NCI-H1417 treated with DMSO at 0.1 percent for 48 hours (cell line): ENCODE data around the gene SHISAL1.

Experiments
- DNase-seq: peaks from one replicate; lab custom pipeline; 2025; lab: John Stamatoyannopoulos, UW

The SHISAL1 gene

GRCh38 chr22:44278243-44279068 is 34.3 kb downstream of the SHISAL1 start:
- DNase-seq: no peak

- DNase-seq: no peak
Measured at GRCh38 chr22:44277386-44278135, 35.2 kb downstream of the SHISAL1 start.

- no peak for DNase-seq
Measured at GRCh38 chr22:44276706-44277356, 35.9 kb downstream of the SHISAL1 start.

- DNase-seq: no peak
Measured at GRCh38 chr22:44276041-44276440, 36.7 kb downstream of the SHISAL1 start.

DNA sequence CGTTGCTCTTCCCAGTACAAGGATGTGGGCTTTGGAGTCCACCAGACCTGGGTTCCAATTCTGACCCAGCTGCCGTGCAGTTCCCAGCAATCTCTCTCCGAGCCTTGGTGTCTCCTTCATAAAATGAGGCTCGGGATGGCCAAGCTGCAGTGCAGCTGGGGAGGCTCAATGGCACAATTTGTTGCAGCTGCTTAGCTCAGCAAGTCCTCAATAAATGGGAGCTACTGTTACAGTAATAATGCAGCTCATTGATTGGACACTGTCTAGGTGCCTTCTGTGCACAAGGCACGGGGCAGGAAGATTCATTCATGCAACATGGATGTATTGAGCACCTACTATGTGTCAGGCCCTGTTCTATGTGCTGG is 37.1 kb downstream of the SHISAL1 start:
- no peak for DNase-seq

DNA sequence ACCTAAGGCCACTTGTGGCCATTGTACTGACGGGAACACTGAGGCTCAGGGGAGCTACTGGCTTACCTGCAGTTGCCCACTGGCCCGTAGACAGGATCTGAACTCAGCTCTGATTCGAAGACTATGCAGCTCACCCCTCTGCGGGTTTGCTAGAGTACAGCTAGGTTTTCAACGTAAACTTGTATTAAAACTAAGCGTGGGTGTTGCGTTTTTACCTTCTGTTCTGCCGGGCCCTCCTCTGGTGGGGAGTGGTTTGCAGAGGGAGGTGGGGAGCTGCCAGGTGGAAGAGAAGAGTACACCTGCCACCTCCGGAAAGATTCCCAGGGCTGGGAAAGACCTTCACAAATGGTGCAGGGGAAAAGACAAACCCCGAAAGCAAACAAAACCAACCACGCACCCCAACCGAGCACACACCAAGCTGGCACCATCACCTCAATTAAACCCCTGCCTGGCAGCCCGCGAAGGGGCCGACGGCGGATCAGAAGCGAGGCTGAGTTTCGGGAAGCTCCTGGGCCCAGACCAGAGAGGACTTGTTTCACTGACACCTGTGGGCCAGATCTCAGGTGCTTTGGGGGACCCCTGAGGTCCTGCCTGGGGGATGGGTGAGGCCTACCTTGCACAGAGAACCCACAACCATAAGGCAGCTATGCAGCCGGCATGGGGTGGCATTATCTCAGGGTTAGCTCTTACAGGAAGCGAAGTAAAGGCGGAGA is 37.7 kb downstream of the SHISAL1 start:
- DNase-seq: no peak

- DNase-seq: no peak
Measured at GRCh38 chr22:44273175-44273574, 39.6 kb downstream of the SHISAL1 start.

DNA sequence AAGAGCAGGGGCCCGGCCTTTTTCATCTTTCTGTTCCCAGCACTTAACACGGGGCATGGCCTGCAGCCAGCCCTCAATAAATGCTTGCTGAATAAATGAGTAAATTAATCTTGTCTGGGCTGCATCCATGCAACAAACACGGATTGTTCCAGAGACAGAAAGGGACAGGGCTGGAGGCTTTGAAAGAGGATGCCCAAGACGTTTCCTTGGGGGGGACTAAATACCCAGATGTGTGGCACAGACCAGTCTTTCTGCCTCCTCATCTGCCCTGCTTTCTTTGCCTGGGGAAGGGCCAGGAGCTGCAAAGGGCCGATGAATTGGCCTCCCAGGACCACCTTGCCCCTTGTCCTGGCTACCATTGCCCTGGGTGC is 40.4 kb downstream of the SHISAL1 start:
- DNase-seq: no peak

- DNase-seq: no peak
Measured at GRCh38 chr22:44271732-44272400, 40.9 kb downstream of the SHISAL1 start.

DNA sequence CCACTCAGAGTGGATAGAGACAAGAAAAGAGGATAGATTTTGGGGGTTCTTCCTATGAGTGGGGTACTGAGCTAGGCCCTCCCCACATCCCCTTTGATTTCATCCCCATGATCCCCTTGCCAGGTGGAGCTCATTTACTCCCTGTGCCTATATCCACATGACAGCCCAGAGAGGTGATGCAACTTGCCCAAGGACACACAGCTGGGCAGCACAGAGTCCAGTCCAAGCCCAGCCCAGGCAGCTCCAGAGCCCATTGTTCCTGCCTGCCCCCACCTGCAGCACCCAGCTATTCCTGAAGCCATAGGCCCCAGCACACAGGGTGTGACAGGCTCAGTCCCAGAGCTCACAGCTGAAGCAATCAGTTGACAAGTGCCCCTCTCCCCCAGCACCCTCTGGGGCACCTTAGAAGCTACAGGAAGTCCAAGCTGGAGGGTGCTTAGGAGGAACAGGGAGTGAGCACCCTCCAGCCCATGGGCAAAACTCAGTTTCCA is 41.7 kb downstream of the SHISAL1 start:
- no peak for DNase-seq

GRCh38 chr22:44270556-44270880 is 42.2 kb downstream of the SHISAL1 start:
- DNase-seq: no peak

- no peak for DNase-seq
Measured at GRCh38 chr22:44269757-44270555, 42.8 kb downstream of the SHISAL1 start.

DNA sequence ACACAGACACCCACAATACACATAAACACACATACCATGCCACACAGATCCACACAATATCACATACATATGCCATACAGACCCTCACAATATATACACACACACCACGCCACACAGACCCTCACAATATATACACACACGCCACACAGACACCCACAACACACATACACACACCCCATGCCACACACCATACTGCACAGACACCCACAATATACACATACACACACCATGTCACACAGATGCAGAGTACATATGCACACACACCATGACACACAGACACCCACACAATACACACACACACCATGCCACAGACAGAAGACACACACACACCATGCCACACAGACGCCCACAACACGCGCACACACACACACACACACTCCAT is 43.6 kb downstream of the SHISAL1 start:
- DNase-seq: no peak

- no peak for DNase-seq
Measured at GRCh38 chr22:44268431-44269116, 44.2 kb downstream of the SHISAL1 start.

DNA sequence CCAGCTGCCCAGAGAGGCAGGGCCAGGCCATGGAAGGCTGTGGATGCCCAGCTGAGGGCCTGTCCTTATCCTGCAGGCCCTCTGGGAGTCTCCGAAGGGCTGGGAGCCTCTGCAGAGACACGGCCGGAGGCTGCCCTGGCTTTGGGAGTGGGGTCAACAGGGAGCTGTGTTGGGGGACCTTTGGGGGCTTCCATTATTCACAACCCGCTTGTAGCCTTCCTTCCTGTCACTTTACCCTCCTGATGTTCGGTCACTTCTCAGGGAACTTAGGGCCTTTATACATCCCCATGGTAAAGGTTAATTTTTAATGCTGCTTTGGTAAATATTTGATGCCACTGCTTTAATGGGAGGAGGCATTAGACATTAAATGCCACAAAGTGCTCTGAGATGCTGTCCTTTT is 44.9 kb downstream of the SHISAL1 start:
- no peak for DNase-seq

DNA sequence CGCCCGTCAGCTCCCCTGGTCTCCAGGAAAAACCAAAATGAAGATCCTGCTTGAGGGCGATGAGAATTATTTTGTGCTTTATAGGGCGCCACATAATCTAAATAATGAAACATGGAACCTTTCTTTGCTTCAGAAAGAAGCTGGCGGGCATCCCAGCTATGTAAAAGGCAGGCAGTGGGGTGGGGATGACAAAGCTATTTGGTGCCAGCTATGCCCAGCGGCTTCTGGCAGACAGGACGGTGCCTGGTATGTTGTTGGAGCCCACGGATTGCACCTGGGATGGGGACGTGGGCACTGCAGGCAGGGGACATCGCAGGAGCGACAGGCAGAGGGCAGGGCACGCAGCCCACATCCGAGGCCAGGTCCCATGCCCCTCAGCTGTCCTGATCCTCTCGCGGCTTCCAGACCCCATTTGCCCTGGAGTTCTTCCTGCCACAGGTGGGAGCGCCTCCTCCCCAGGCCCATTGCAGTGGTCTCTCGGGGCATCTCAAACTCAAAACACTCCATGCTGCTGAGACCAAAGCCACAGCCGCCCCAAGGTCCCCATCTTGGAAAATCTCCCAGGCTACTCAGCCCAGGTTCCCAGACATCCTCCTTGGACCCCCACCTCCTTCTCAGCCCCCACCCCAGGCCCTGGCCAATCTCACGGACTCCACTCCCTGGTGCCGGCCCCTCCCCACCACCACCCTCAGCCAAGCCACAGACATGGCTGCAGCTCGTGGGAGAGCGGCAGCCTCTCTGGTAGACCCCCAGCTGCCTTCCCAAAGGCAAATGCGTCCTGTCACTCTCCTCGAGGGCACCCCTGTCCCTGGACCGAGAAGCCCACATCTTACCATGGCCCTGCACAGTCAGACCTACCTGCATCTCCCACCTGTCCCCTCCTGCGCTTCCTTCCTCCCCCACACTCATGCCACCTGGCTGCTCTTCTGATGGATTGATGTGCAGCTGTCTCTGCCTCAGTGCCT is 45.7 kb downstream of the SHISAL1 start:
- no peak for DNase-seq

- DNase-seq: no peak
Measured at GRCh38 chr22:44263547-44263946, 49.2 kb downstream of the SHISAL1 start.

DNA sequence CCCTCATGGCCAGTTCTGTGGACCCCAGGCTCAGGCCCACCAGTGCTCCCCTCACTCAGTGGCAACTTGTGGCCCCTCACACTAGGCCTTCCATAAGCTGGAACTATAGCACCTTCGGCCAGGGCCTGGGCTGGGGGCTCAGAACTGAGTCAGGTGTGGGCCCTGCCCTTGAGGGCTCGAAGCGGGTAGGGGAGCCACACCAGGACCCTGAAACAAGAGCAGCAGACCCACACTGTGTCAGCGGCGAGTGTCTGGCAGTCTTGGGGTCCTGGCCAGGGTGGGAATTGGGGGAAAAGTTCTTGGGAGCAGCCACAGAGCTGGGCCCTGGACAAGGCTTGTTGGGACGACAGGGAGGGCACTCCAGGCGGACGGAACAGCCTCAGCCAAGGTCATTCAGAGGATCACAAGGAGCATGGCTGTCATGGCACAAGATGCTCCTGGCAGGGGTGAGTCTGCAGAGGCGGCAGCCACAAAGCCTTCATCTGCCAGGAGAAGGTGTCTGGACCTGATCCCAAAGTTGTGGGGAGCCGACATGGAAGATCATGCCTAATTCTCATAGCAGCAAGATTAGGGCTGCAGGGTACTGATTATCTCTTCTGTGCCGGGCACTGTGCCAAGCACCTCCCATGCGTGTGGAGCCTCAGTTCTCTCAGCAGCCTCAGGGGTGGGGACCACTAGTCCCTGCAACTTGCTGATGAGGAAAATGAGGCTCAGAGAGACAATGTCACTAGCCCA is 50.7 kb downstream of the SHISAL1 start:
- no peak for DNase-seq
